Adipocyte (in vitro differentiated cells): Measurements from ENCODE around the gene GRAPL.
A peak's percentile ranks its signal among the peaks of the same experiment; 100 is the strongest.
"Not testable (repeated sequence)": the region's sequence is repeated elsewhere in the genome, so short reads cannot be mapped to it uniquely, and the experiment has no call there.

Experiments
- DNase-seq: peaks from one replicate; pipeline ENCODE4 v3.0.0-alpha.2; 2015; ENCODE audit warnings: low read depth
- H3K27me3 ChIP-seq: replicated peaks from 2 replicates; pipeline ENCODE4 v1.7.0; 2013; ENCODE audit warnings: mild to moderate bottlenecking, low read length, moderate library complexity; ENCODE audit not compliant: control insufficient read depth, insufficient read depth
- H3K36me3 ChIP-seq: 2 replicates; pipeline ENCODE4 v1.7.0; 2013; ENCODE audit warnings: low read length, mild to moderate bottlenecking, moderate library complexity; ENCODE audit not compliant: control insufficient read depth, insufficient read depth, severe bottlenecking
- H3K4me1 ChIP-seq: 2 replicates; pipeline ENCODE4 v1.7.0; 2013; ENCODE audit warnings: mild to moderate bottlenecking, low read length, moderate library complexity; ENCODE audit not compliant: control insufficient read depth, insufficient read depth
- H3K4me3 ChIP-seq: 2 replicates; pipeline ENCODE4 v1.7.0; 2013; ENCODE audit warnings: mild to moderate bottlenecking, low read length, moderate library complexity
- H3K9ac ChIP-seq: 2 replicates; pipeline ENCODE4 v1.7.0; 2013; ENCODE audit warnings: mild to moderate bottlenecking, low read length, moderate library complexity
- H3K9me3 ChIP-seq: 2 replicates; pipeline ENCODE4 v1.7.0; 2013; ENCODE audit warnings: mild to moderate bottlenecking, low read length, moderate library complexity; ENCODE audit not compliant: control insufficient read depth

Gene GRAPL

GRCh38 chr17:19127148-19127980 is at the start of gene GRAPL:
GRAPL (plus strand) TSS chr17:19127589; CDS start chr17:19127620, 31 bp downstream.
- not testable (repeated sequence) for H3K9ac ChIP-seq, DNase-seq, H3K4me3 ChIP-seq, H3K9me3 ChIP-seq, H3K36me3 ChIP-seq, H3K4me1 ChIP-seq, H3K27me3 ChIP-seq

- H3K27me3 ChIP-seq, H3K36me3 ChIP-seq, DNase-seq: not testable (repeated sequence)
Observed at GRCh38 chr17:19088804-19089685, 38.3 kb upstream of the GRAPL start.

GRCh38 chr17:19090058-19090772 is 37.2 kb upstream of the GRAPL start:
- H3K9me3 ChIP-seq, H3K36me3 ChIP-seq, H3K4me3 ChIP-seq, H3K27me3 ChIP-seq, H3K4me1 ChIP-seq, DNase-seq, H3K9ac ChIP-seq: not testable (repeated sequence)

More at GRCh38 chr17:19088804-19089685, 38.3 kb upstream of the GRAPL start:
- H3K9ac ChIP-seq, H3K4me1 ChIP-seq, H3K9me3 ChIP-seq, H3K4me3 ChIP-seq: not testable (repeated sequence)

- H3K36me3 ChIP-seq, H3K9me3 ChIP-seq, H3K4me3 ChIP-seq, H3K4me1 ChIP-seq, H3K9ac ChIP-seq, H3K27me3 ChIP-seq: not testable (repeated sequence)
- peak; percentile 0 for DNase-seq
Observed at GRCh38 chr17:19092737-19093683, 34.4 kb upstream of the GRAPL start.

- not testable (repeated sequence) for H3K4me3 ChIP-seq, H3K4me1 ChIP-seq, H3K9ac ChIP-seq, DNase-seq, H3K9me3 ChIP-seq, H3K27me3 ChIP-seq, H3K36me3 ChIP-seq
Observed at GRCh38 chr17:19093684-19094438, 33.5 kb upstream of the GRAPL start.

- H3K4me3 ChIP-seq, H3K9me3 ChIP-seq, H3K36me3 ChIP-seq, DNase-seq, H3K4me1 ChIP-seq, H3K9ac ChIP-seq, H3K27me3 ChIP-seq: not testable (repeated sequence)
Observed at GRCh38 chr17:19108517-19108916, 18.9 kb upstream of the GRAPL start.

GRCh38 chr17:19110189-19111097 is 16.9 kb upstream of the GRAPL start:
- H3K9me3 ChIP-seq, H3K9ac ChIP-seq, DNase-seq, H3K4me3 ChIP-seq, H3K36me3 ChIP-seq, H3K4me1 ChIP-seq, H3K27me3 ChIP-seq: not testable (repeated sequence)

GRCh38 chr17:19111111-19111711 is 16.2 kb upstream of the GRAPL start:
- H3K36me3 ChIP-seq, H3K4me1 ChIP-seq, H3K9me3 ChIP-seq, H3K27me3 ChIP-seq: not testable (repeated sequence)
- peak; percentile 71 for DNase-seq
- Histone ChIP-seq H3K9ac (peak overlapping the region; percentile 66), H3K4me3 (peak overlapping the region; percentile 68)

- peak; percentile 89 for DNase-seq
- H3K4me3 ChIP-seq, H3K36me3 ChIP-seq, H3K9me3 ChIP-seq, H3K4me1 ChIP-seq, H3K27me3 ChIP-seq: not testable (repeated sequence)
- peak overlapping the region; percentile 46 for H3K9ac ChIP-seq
Observed at GRCh38 chr17:19111801-19112458, 15.5 kb upstream of the GRAPL start.
